ENCODE measurements around the gene CENPS.

The CENPS gene

DNA sequence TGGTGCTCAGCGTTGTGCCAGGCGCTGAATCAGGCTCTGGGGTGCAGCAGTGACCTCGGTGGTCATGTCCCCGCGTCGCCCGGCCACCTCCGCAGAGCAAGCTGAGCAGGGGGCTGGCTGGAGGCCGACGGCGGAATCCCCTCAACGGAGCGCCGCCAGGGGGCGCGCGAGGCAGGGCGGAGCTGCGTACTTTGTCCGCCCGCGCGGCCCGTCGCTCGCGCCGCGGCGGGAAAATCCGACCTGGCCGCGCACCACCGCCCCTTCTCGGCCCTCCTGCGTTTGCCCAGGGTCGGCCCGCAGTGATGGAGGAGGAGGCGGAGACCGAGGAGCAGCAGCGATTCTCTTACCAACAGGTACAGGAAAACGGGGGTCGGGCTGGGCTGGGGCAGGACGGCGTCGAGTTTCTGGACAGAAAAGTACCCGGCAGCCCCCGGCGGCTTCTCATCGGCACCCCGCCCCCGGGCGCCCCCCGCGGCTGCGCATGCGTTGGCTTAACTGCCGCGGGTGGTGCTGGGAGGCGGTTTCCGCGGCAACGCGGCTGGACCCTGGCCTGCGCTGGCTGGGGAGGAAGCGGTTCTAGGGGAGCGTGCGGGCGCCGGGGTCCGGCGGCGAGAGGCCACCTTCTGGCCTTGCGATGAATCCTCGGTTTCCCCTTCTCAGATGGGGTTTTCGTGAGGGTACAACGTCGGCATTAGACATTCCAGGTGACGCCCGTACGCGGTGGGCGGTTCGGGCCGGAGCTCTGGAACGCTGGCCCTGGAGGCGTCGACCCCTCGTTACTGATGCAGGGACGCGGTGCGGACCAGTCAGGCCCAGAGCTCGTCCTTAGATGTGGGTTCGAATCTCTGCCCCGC, at the start of gene CENPS:
Gene CENPS (plus strand): TSS at position 218 of the 854 bp plus-strand sequence. CDS start 85 bp downstream, at position 303.
- Histone ChIP-seq H3K36me3 (peaks cover 0 to 11% (median 4%) of the 10 kb centered on the region in 11 experiments; a peak in 3 of 22 replicates), H3K4me3 (peak within 1 kb of the TSS; percentile 70 to 91 (median 82)), H3K27me3 (no peaks in the 10 kb centered on the region), H4K20me1 (no peaks in the 10 kb centered on the region), H3K4me1 (peaks cover 14 to 49% (median 40%) of the 10 kb centered on the region in 10 experiments), H3K9ac (peak within 1 kb of the TSS; percentile 80 to 92 (median 88)), H3K27ac (peak within 1 kb of the TSS; percentile 11 to 90 (median 85); a peak in 21 of 22 replicates), H3K4me2 (peak within 1 kb of the TSS; percentile 88 to 98 (median 92)), H3K9me3 (replicated peaks in 1 of 11) (no peaks in the 10 kb centered on the region)
- TF ChIP-seq Cebpa-rat (IDR thresholded peaks at IDR 0.05) = no peak

GRCh38 chr1:10380594-10381275, 49.5 kb upstream of the CENPS start:
- no peak overlapping the region for H3K4me2 ChIP-seq
- H3K36me3 ChIP-seq = peaks cover 25 to 57% (median 32%) of the 10 kb centered on the region in 11 experiments
- H3K27me3 ChIP-seq = no peaks in the 10 kb centered on the region
- H3K9me3 ChIP-seq (replicated peaks in 1 of 11) = no peaks in the 10 kb centered on the region
- no peak overlapping the region for H3K9ac ChIP-seq
- no peak overlapping the region for H3K27ac ChIP-seq
- no peak for TF ChIP-seq Cebpa-rat (IDR thresholded peaks at IDR 0.05)
- peaks cover 0 to 30% (median 9%) of the 10 kb centered on the region in 10 experiments; a peak in 9 of 20 replicates for H3K4me1 ChIP-seq
- H3K4me3 ChIP-seq = no peak overlapping the region
- H4K20me1 ChIP-seq = no peaks in the 10 kb centered on the region

GRCh38 chr1:10383630-10384029, 46.6 kb upstream of the CENPS start:
- Histone ChIP-seq H3K4me3 (no peak overlapping the region), H3K9me3 (replicated peaks in 1 of 11) (no peaks in the 10 kb centered on the region), H3K4me1 (peaks cover 23 to 44% (median 31%) of the 10 kb centered on the region in 10 experiments), H3K36me3 (peaks cover 3 to 35% (median 10%) of the 10 kb centered on the region in 11 experiments; a peak in 20 of 22 replicates), H3K9ac (no peak overlapping the region), H3K4me2 (no peak overlapping the region), H4K20me1 (no peaks in the 10 kb centered on the region), H3K27me3 (no peaks in the 10 kb centered on the region), H3K27ac (no peak overlapping the region)
- TF ChIP-seq Cebpa-rat (IDR thresholded peaks at IDR 0.05) = no peak

DNA sequence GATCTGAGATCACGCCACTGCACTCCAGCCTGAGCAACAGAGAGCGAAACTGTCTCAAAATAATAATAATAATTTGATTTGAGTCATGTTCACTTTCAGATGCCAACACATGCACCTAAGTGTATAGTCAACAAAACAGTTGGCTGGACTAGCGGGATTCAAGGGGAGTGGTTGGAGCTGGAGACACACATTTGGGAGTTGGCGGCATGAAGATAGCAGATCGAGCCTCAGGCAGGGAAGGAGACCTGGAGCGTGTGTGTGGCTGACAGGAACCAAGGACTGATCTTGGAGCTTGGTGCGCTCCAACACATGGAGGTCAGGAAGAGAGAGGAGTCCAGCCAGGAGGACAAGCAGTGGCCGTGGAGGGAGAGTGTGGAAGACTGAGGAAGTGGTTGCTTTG, 46.0 kb upstream of the CENPS start:
- no peaks in the 10 kb centered on the region for H3K9me3 ChIP-seq (replicated peaks in 1 of 11)
- no peak overlapping the region for H3K9ac ChIP-seq
- H3K36me3 ChIP-seq = peaks cover 0 to 29% (median 5%) of the 10 kb centered on the region in 11 experiments; a peak in 15 of 22 replicates
- no peak for TF ChIP-seq Cebpa-rat (IDR thresholded peaks at IDR 0.05)
- H3K4me1 ChIP-seq = peaks cover 29 to 50% (median 36%) of the 10 kb centered on the region in 10 experiments
- H3K4me2 ChIP-seq = no peak overlapping the region
- H3K4me3 ChIP-seq = no peak overlapping the region
- no peaks in the 10 kb centered on the region for H4K20me1 ChIP-seq
- H3K27ac ChIP-seq = peak overlapping the region in 1 of 11 experiments; percentile 89; a peak in 1 of 22 replicates
- no peaks in the 10 kb centered on the region for H3K27me3 ChIP-seq

DNA sequence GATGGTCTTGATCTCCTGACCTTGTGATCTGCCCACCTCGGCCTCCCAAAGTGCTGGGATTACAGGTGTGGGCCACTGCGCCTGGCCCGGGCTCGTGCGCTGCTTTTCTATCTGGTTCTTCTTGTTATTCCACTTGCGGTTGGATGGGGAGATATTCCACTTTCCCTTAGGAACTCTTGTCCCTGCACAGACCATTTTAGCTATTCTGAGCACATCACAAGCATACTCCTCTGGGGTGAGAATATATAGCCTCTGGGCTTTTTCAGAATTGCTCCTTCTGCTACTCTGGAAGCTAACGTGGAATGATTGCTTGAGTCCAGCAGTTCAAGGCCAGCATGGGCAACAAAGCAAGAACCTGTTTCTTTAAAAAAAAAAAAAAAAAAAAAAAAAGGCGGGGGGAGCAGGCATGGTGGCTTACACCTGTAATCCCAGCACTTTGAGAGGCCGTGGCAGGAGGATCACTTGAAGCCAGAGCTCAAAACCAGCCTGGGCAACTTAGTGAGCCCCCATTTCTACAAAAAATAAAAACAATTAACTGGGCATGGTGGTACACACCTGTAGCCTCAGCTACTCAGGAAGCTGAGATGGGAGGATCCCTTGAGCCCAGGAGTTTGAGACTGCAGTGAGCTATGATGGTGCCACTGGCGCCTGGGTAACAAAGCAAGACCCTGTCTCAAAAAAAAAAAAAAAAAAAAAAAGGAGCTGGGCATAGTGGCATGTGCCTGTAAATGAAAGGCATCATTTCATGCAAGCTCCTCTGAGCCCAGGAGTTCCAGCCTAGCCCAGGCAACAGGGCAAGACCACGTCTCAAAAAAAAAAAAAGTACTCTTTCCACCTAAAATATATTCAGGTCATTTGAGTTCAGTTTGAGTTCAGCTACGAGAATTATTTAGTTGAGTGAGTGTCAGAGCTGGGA, 43.2 kb upstream of the CENPS start:
- H3K9me3 ChIP-seq (replicated peaks in 1 of 11) = no peaks in the 10 kb centered on the region
- peak overlapping the region; percentile 44 to 89 (median 68) for H3K4me2 ChIP-seq
- peak overlapping the region; percentile 11 to 89 (median 82); a peak in 21 of 22 replicates for H3K27ac ChIP-seq
- peak overlapping the region; percentile 50 to 79 (median 68); a peak in 20 of 22 replicates for H3K9ac ChIP-seq
- peak overlapping the region in 5 of 10 experiments; percentile 2 to 46 (median 21); a peak in 4 of 20 replicates for H3K4me3 ChIP-seq
- no peaks in the 10 kb centered on the region for H4K20me1 ChIP-seq
- peaks cover 0 to 9% (median 0%) of the 10 kb centered on the region in 11 experiments; a peak in 1 of 22 replicates for H3K36me3 ChIP-seq
- H3K27me3 ChIP-seq = no peaks in the 10 kb centered on the region
- H3K4me1 ChIP-seq = peaks cover 29 to 47% (median 39%) of the 10 kb centered on the region in 10 experiments
- no peak for TF ChIP-seq Cebpa-rat (IDR thresholded peaks at IDR 0.05)

DNA sequence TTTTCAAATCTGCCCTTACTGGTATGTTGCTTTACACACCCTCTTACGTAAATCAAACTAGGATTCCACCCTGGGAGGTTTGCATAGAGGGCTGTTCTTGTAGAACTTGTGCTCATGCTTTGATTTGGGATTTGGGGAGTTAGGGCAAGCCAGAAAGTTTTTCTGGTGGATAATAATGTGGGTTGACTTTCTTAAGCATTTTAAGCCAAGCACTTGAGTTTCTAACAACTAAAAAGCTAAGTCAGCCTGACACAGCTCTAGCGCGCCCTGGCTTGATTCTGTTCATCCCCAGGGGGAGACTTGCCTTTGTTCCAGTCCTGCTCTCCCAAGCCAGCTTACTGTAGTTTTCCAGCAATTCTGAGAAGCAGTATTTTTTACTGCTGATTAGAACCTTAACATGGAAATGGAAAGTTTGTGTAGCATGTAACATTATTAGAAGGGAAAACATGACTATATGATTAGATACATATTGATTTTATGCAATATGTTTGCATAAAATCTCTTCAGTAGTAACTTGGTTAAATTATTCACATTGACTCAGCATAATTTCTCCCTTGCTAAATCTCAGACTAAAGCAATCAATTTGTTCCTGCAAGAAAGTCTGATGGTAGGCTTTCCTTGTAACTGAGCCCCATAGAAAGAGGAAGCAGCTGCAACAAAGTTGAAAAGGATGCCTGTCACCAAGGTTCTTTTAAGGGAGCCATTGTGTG, 42.4 kb upstream of the CENPS start:
- H3K4me3 ChIP-seq = peak overlapping the region in 7 of 10 experiments; percentile 13 to 46 (median 27); a peak in 7 of 20 replicates
- peaks cover 29 to 47% (median 39%) of the 10 kb centered on the region in 10 experiments for H3K4me1 ChIP-seq
- peak overlapping the region; percentile 44 to 89 (median 68) for H3K4me2 ChIP-seq

GRCh38 chr1:10388387-10388715, 41.9 kb upstream of the CENPS start:
- H4K20me1 ChIP-seq = no peaks in the 10 kb centered on the region
- TF ChIP-seq Cebpa-rat (IDR thresholded peaks at IDR 0.05) = peak in 2 of 11 experiments; percentile 8 to 30; a peak in 1 of 22 replicates
- peak overlapping the region in 9 of 11 experiments; percentile 45 to 79 (median 68); a peak in 17 of 22 replicates for H3K9ac ChIP-seq
- H3K4me2 ChIP-seq = peak overlapping the region; percentile 44 to 89 (median 68)
- H3K4me1 ChIP-seq = peaks cover 29 to 47% (median 39%) of the 10 kb centered on the region in 10 experiments
- peak overlapping the region in 5 of 10 experiments; percentile 13 to 36 (median 27); a peak in 5 of 20 replicates for H3K4me3 ChIP-seq
- H3K9me3 ChIP-seq (replicated peaks in 1 of 11) = peaks cover 0 to 6% (median 0%) of the 10 kb centered on the region in 11 experiments; a peak in 7 of 22 replicates
- no peaks in the 10 kb centered on the region for H3K27me3 ChIP-seq
- H3K27ac ChIP-seq = peak overlapping the region in 9 of 11 experiments; percentile 72 to 89 (median 84); a peak in 18 of 22 replicates
- no peaks in the 10 kb centered on the region for H3K36me3 ChIP-seq

More for the DNA sequence above, 42.4 kb upstream of the CENPS start:
- Histone ChIP-seq H3K27me3 (no peaks in the 10 kb centered on the region), H3K9ac (peak overlapping the region; percentile 50 to 79 (median 68); a peak in 21 of 22 replicates), H3K9me3 (replicated peaks in 1 of 11) (peaks cover 0 to under 1% (median 0%) of the 10 kb centered on the region in 11 experiments; a peak in 1 of 22 replicates), H3K27ac (peak overlapping the region; percentile 11 to 89 (median 82); a peak in 21 of 22 replicates), H3K36me3 (0 out of 22 replicates have a peak, but pooled peaks cover 0 to 1% (median 0%) of the 10 kb centered on the region in 11 experiments), H4K20me1 (no peaks in the 10 kb centered on the region)
- peak in 3 of 11 experiments; percentile 16 to 68 (median 51); a peak in 5 of 22 replicates for TF ChIP-seq Cebpa-rat (IDR thresholded peaks at IDR 0.05)
